HG02973 (cell line): ENCODE measurements around the gene PTPRT.

ENCODE experiments used
- ATAC-seq: cut with Tn5 transposase; IDR thresholded peaks from one replicate; pipeline ENCODE4 v1.9.1; 2021; ENCODE audit warnings: moderate library complexity; ENCODE audit not compliant: unreplicated experiment

Gene PTPRT

GRCh38 chr20:42492290-42492689, 697.4 kb downstream of the PTPRT start:
- peak; percentile 43 for ATAC-seq

GRCh38 chr20:42485556-42485955, 704.1 kb downstream of the PTPRT start:
- ATAC-seq: no peak

GRCh38 chr20:42484790-42485375, 704.8 kb downstream of the PTPRT start:
- ATAC-seq: no peak

GRCh38 chr20:42484335-42484734, 705.4 kb downstream of the PTPRT start:
- no peak for ATAC-seq

GRCh38 chr20:42483730-42484303, 705.9 kb downstream of the PTPRT start:
- ATAC-seq: no peak

- ATAC-seq: no peak
Measured at GRCh38 chr20:42482808-42483207, 706.9 kb downstream of the PTPRT start.

GRCh38 chr20:42475773-42476172, 713.9 kb downstream of the PTPRT start:
- no peak for ATAC-seq

GRCh38 chr20:42474646-42475045, 715.1 kb downstream of the PTPRT start:
- no peak for ATAC-seq

GRCh38 chr20:42472198-42472597, 717.5 kb downstream of the PTPRT start:
- ATAC-seq: no peak

- no peak for ATAC-seq
Measured at GRCh38 chr20:42461965-42462593, 727.6 kb downstream of the PTPRT start.

- ATAC-seq: no peak
Measured at GRCh38 chr20:42461291-42461690, 728.4 kb downstream of the PTPRT start.

GRCh38 chr20:42447270-42447669, 742.4 kb downstream of the PTPRT start:
- ATAC-seq: no peak

- no peak for ATAC-seq
Measured at GRCh38 chr20:42444799-42445198, 744.9 kb downstream of the PTPRT start.

- no peak for ATAC-seq
Measured at GRCh38 chr20:42443200-42443599, 746.5 kb downstream of the PTPRT start.

- ATAC-seq: no peak
Measured at GRCh38 chr20:42442716-42443115, 747.0 kb downstream of the PTPRT start.

- ATAC-seq: no peak
Measured at GRCh38 chr20:42441864-42442331, 747.8 kb downstream of the PTPRT start.

GRCh38 chr20:42441196-42441863, 748.4 kb downstream of the PTPRT start:
- ATAC-seq: no peak

GRCh38 chr20:42435230-42435629, 754.5 kb downstream of the PTPRT start:
- peak; percentile 95 for ATAC-seq

- ATAC-seq: no peak
Measured at GRCh38 chr20:42432496-42433334, 757.0 kb downstream of the PTPRT start.

GRCh38 chr20:42430598-42430997, 759.1 kb downstream of the PTPRT start:
- no peak for ATAC-seq
